SK-N-SH (cell line): ENCODE measurements around the gene ARID3A. TPM values are rescaled to one million over a fixed set of nuclear protein-coding genes. Genes with fewer than 3 reads are reported as not detected.

Source experiments
- CTCF ChIA-PET: fragments of 300-600, 350-600 bp; formaldehyde crosslinking; extraction: SDS; loops from one replicate; lab custom pipeline; 2021; lab: Yijun Ruan, JAX
- POLR2A ChIA-PET: fragments of 350-600 bp; sonication (Branson Sonifier 250); formaldehyde crosslinking; extraction: SDS; loops from one replicate; lab custom pipeline; 2020; ENCODE audit warnings: antibody characterized with exemption, inconsistent platforms; lab: Yijun Ruan, JAX
- DNase-seq: peaks from one replicate; pipeline ENCODE4 v3.0.0; 2012
- H2AFZ ChIP-seq: fragments of 200-600 bp; sonication (generic); 2 replicates; pipeline ENCODE4 v1.8.1; 2016; ENCODE audit warnings: antibody characterized with exemption, mild to moderate bottlenecking, low read depth
- H3F3A ChIP-seq: fragments of 200-600 bp; sonication (generic); replicated peaks from 2 replicates; pipeline ENCODE3; 2016; ENCODE audit warnings: antibody characterized with exemption, mild to moderate bottlenecking; ENCODE audit not compliant: insufficient read depth
- H3K27ac ChIP-seq, 2 experiments: fragments of 200-500 bp in 1 of 2; fragments of 200-600 bp in 1 of 2; sonication (Bioruptor generic) in 1 of 2; sonication (generic), shearing (Covaris generic) in 1 of 2; 2 replicates each; pipeline versions ENCODE4 v1.5.1 to v1.6.1; 2014 to 2016; ENCODE audit warnings: low read depth in 2 of 2, inconsistent platforms in 1 of 2, low read length in 1 of 2, mild to moderate bottlenecking in 1 of 2, mixed read lengths in 1 of 2
- H3K27me3 ChIP-seq: fragments of 200-600 bp; sonication (generic), shearing (Covaris generic); 2 replicates; pipeline ENCODE4 v1.6.1; 2016; ENCODE audit warnings: mixed run types; ENCODE audit not compliant: insufficient read depth
- H3K36me3 ChIP-seq, 2 experiments: fragments of 200-500 bp in 1 of 2; fragments of 200-600 bp in 1 of 2; sonication (Bioruptor generic) in 1 of 2; sonication (generic) in 1 of 2; replicated peaks in 1 of 2; 2 replicates each; pipeline versions ENCODE3 to v1.5.1; 2014 to 2016; ENCODE audit warnings: low read length in 1 of 2, mild to moderate bottlenecking in 1 of 2; ENCODE audit not compliant: insufficient read depth in 2 of 2, control insufficient read depth in 1 of 2
- H3K4me1 ChIP-seq, 2 experiments: fragments of 200-500 bp in 1 of 2; fragments of 200-600 bp in 1 of 2; sonication (Bioruptor generic) in 1 of 2; sonication (generic), shearing (Covaris generic) in 1 of 2; 2 replicates each; pipeline versions ENCODE4 v1.5.1 to v1.6.1; 2014 to 2016; ENCODE audit warnings: low read depth in 1 of 2, low read length in 1 of 2, mixed run types in 1 of 2; ENCODE audit not compliant: insufficient read depth in 2 of 2, control insufficient read depth in 1 of 2
- H3K4me2 ChIP-seq: fragments of 200-600 bp; sonication (generic), shearing (Covaris generic); 2 replicates; pipeline ENCODE4 v1.6.1; 2017; ENCODE audit warnings: mixed run types
- H3K4me3 ChIP-seq, 2 experiments: fragments of 200-500 bp in 1 of 2; fragments of 200-600 bp in 1 of 2; sonication (Bioruptor generic) in 1 of 2; sonication (generic), shearing (Covaris generic) in 1 of 2; 2 replicates each; pipeline versions ENCODE4 v1.5.1 to v1.8.1; 2014 to 2016; ENCODE audit warnings: low read depth in 2 of 2, inconsistent platforms in 1 of 2, low read length in 1 of 2, mild to moderate bottlenecking in 1 of 2, mixed read lengths in 1 of 2, moderate library complexity in 1 of 2
- H3K79me2 ChIP-seq: fragments of 200-600 bp; sonication (generic); 2 replicates; pipeline ENCODE4 v1.8.1; 2017; ENCODE audit warnings: mild to moderate bottlenecking; ENCODE audit not compliant: insufficient read depth
- H3K9ac ChIP-seq: fragments of 200-600 bp; sonication (generic); 2 replicates; pipeline ENCODE4 v1.6.1; 2017; ENCODE audit warnings: mixed run types
- H3K9me2 ChIP-seq: fragments of 200-600 bp; sonication (generic); 2 replicates; pipeline ENCODE4 v1.6.1; 2017; ENCODE audit warnings: mixed run types
- H3K9me3 ChIP-seq: fragments of 200-600 bp; sonication (generic); 2 replicates; pipeline ENCODE4 v1.6.1; 2017; ENCODE audit warnings: mixed run types, mild to moderate bottlenecking, moderate library complexity
- H4K20me1 ChIP-seq: fragments of 200-600 bp; sonication (generic); 2 replicates; pipeline ENCODE4 v1.6.1; 2017; ENCODE audit warnings: mild to moderate bottlenecking, mixed run types; ENCODE audit not compliant: insufficient read depth
- EP300 ChIP-seq, 2 experiments: IDR thresholded peaks; 2 replicates each; pipeline versions ENCODE4 v1.4.0 to v1.6.1; 2012; ENCODE audit warnings: borderline replicate concordance in 1 of 2, low read depth in 1 of 2, low read length in 1 of 2
- FOXJ3 ChIP-seq: sonication (generic); formaldehyde crosslinking; IDR thresholded peaks from 2 replicates; pipeline ENCODE4 v1.5.1; 2020; ENCODE audit warnings: mild to moderate bottlenecking, missing genetic modification reagents
- JUND ChIP-seq: IDR thresholded peaks from 2 replicates; pipeline ENCODE4 v1.4.0; 2012
- NFIC ChIP-seq: IDR thresholded peaks from 2 replicates; pipeline ENCODE4 v1.4.0; 2012; ENCODE audit warnings: borderline replicate concordance
- NRF1 ChIP-seq: IDR thresholded peaks from 2 replicates; pipeline ENCODE4 v1.6.1; 2012; ENCODE audit warnings: low read depth, mild to moderate bottlenecking, low read length
- POLR2AphosphoS5 ChIP-seq: IDR thresholded peaks from 2 replicates; pipeline ENCODE4 v1.6.1; 2012; ENCODE audit warnings: low read depth, low read length
- RCOR1 ChIP-seq: fragments of 150-350 bp; IDR thresholded peaks from 2 replicates; pipeline ENCODE4 v1.6.1; 2017; ENCODE audit warnings: antibody characterized with exemption, low read length
- REST ChIP-seq: IDR thresholded peaks from 2 replicates; pipeline ENCODE4 v1.6.1; 2012; ENCODE audit warnings: mild to moderate bottlenecking, low read depth, low read length, moderate library complexity
- RFX5 ChIP-seq: IDR thresholded peaks from 2 replicates; pipeline ENCODE4 v1.6.1; 2012; ENCODE audit warnings: mild to moderate bottlenecking, improper control_type of control experiment, low read length
- RXRA ChIP-seq: IDR thresholded peaks from 2 replicates; pipeline ENCODE4 v1.4.0; 2012; ENCODE audit warnings: low read depth, mild to moderate bottlenecking, borderline replicate concordance
- TEAD4 ChIP-seq: IDR thresholded peaks from 2 replicates; pipeline ENCODE4 v1.4.0; 2012; ENCODE audit warnings: mild to moderate bottlenecking, borderline replicate concordance; ENCODE audit not compliant: insufficient read depth
- ZBTB33 ChIP-seq: IDR thresholded peaks from 2 replicates; pipeline ENCODE4 v1.4.0; 2012; ENCODE audit warnings: low read depth, borderline replicate concordance
- WGBS: methylation state at CpG from one replicate; pipeline ENCODE4 v1.1.6; 2017; ENCODE audit warnings: low lambda C conversion rate; 5-methylcytosine and 5-hydroxymethylcytosine counted together
- polyA plus RNA-seq, 3 experiments: library from polyadenylated mRNA; depleted of rRNA; stranded (reverse); fragments of >200 nt; gene quantifications; 2 replicates each; pipeline ENCODE4 v1.2.3, GENCODE V29; 2012
- TF ChIP-seq, protein P1 (sequence below): IDR thresholded peaks from 2 replicates; pipeline ENCODE4; 2012

The ARID3A gene
- polyA plus RNA-seq, 1 of the 3 experiments (the other 2 are of a cell fraction) = 8.6 TPM

DNA sequence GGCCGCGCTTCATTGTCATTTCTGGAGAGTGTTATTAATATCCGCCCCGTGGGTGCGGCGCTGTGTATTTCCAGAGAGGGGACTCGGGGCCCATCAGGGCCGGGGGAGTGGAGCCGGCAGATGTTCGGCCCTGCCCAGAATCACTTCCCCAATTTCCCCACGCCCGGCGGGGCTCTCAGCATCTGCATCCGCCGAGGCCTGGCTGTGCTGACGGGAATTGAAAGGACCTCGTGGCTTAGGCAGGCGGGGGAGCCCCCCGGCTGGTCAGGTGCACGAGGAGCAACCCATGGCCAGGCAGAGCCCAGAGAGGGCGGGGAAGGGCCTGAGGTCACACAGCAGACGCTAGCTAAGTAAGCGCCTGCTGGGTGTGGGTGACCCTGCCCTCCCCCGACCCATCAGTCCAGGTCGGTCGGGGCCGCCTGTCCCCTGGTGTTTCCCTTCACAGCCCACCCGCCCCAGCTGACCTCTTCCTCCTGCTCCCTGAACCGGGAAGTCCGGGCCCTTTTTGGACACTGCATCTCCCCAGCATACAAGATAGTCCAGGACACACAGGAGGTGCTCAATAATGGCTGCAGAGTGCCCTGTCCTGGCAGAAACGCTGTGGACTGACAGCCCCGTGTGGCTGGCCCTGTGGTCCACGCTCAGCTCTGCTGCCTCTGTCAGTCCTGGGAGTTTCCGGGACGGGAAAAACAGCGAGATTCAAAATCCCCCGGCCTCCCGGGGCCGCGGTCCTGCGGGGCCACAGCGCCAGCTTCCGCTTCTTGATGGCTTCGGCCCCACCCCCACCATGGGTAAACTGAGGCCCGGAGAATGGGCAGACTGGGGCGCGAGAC lies 22.1 kb downstream of the ARID3A start:
- H3K27me3 ChIP-seq = no peaks in the 10 kb centered on the region
- H3K4me3 ChIP-seq = no peak overlapping the region
- H3K9me2 ChIP-seq = no peaks in the 10 kb centered on the region
- no peak for DNase-seq
- no peak for TF ChIP-seq ZBTB33
- TF ChIP-seq POLR2AphosphoS5 = no peak
- no peak for TF ChIP-seq EP300 (IDR thresholded peaks at IDR 0.05; ENCODE audit: borderline replicate concordance in 1 of 2, low read depth in 1 of 2, low read length in 1 of 2)
- TF ChIP-seq RXRA = no peak
- TF ChIP-seq JUND = no peak
- no peak for TF ChIP-seq RCOR1
- TF ChIP-seq RFX5 = no peak
- no peak for TF ChIP-seq FOXJ3 (CRISPR knock-in tag)
- TF ChIP-seq NRF1 = no peak
- TF ChIP-seq, protein P1, sequence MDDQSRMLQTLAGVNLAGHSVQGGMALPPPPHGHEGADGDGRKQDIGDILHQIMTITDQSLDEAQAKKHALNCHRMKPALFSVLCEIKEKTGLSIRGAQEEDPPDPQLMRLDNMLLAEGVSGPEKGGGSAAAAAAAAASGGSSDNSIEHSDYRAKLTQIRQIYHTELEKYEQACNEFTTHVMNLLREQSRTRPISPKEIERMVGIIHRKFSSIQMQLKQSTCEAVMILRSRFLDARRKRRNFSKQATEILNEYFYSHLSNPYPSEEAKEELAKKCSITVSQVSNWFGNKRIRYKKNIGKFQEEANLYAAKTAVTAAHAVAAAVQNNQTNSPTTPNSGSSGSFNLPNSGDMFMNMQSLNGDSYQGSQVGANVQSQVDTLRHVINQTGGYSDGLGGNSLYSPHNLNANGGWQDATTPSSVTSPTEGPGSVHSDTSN = no peak
- no peak for TF ChIP-seq REST
- TF ChIP-seq TEAD4 = no peak
- no peak for TF ChIP-seq NFIC
- TF ChIP-seq, all 33 proteins: peak for 0
- Histone ChIP-seq H3K4me2 (no peak overlapping the region), H3K36me3 (peaks cover 0 to 4% of the 10 kb centered on the region in 2 experiments), H3K9me3 (no peaks in the 10 kb centered on the region), H3K4me1 (peaks cover 0 to 24% of the 10 kb centered on the region in 2 experiments; a peak in 1 of 4 replicates), H3K79me2 (peaks cover 13% of the 10 kb centered on the region; the same call in 1 of the 2 replicates), H4K20me1 (peaks cover 34% of the 10 kb centered on the region), H2AFZ (no peak overlapping the region), H3K27ac (no peak overlapping the region), H3F3A (no peaks in the 10 kb centered on the region), H3K9ac (no peak overlapping the region)
- POLR2A ChIA-PET = no interaction called here
- CTCF ChIA-PET = interaction anchor here (1.4 kb wide), 1 partner anchor 25 kb away, joined by 6 read pairs; no protein-coding TSS in a partner anchor
- 95% methylated on average over 16 of the region's 47 CpGs for whole genome bisulfite sequencing
